UCSD-AML1 (cell line): Measurements from ENCODE around the gene PTPN21.

Experiments
- DNase-seq: peaks from one replicate; lab custom pipeline; 2025; ENCODE audit not compliant: unreplicated experiment; lab: John Stamatoyannopoulos, UW

PTPN21 gene

GRCh38 chr14:88554457-88555286 lies at the start of gene PTPN21:
PTPN21 (minus strand) TSS chr14:88555007; CDS start chr14:88550417, 4,590 bp downstream.
- no peak for DNase-seq

GRCh38 chr14:88604212-88604611 lies 49.4 kb upstream of the PTPN21 start:
- DNase-seq: no peak

- no peak for DNase-seq
Observed at GRCh38 chr14:88599761-88600439, 45.1 kb upstream of the PTPN21 start.

- DNase-seq: no peak
Observed at GRCh38 chr14:88599326-88599725, 44.5 kb upstream of the PTPN21 start.

- no peak for DNase-seq
Observed at GRCh38 chr14:88598097-88598675, 43.4 kb upstream of the PTPN21 start.

- no peak for DNase-seq
Observed at GRCh38 chr14:88597601-88598000, 42.8 kb upstream of the PTPN21 start.

GRCh38 chr14:88597038-88597437 lies 42.2 kb upstream of the PTPN21 start:
- no peak for DNase-seq

- no peak for DNase-seq
Observed at GRCh38 chr14:88592031-88592430, 37.2 kb upstream of the PTPN21 start.

GRCh38 chr14:88590173-88590572 lies 35.4 kb upstream of the PTPN21 start:
- no peak for DNase-seq

- no peak for DNase-seq
Observed at GRCh38 chr14:88588081-88588480, 33.3 kb upstream of the PTPN21 start.

- no peak for DNase-seq
Observed at GRCh38 chr14:88584451-88584850, 29.6 kb upstream of the PTPN21 start.

- DNase-seq: no peak
Observed at GRCh38 chr14:88576222-88576621, 21.4 kb upstream of the PTPN21 start.

- DNase-seq: no peak
Observed at GRCh38 chr14:88572117-88572516, 17.3 kb upstream of the PTPN21 start.

GRCh38 chr14:88568196-88568595 lies 13.4 kb upstream of the PTPN21 start:
- no peak for DNase-seq

- no peak for DNase-seq
Observed at GRCh38 chr14:88565427-88565826, 10.6 kb upstream of the PTPN21 start.

- DNase-seq: no peak
Observed at GRCh38 chr14:88563845-88564244, 9.0 kb upstream of the PTPN21 start.

- DNase-seq: peak; percentile 92
Observed at GRCh38 chr14:88562831-88563686, 8.3 kb upstream of the PTPN21 start, which contains the start of gene ZC3H14. ZC3H14 (plus strand) TSS chr14:88563037; CDS start chr14:88563134, 97 bp downstream.

- DNase-seq: no peak
Observed at GRCh38 chr14:88562532-88562830, 7.7 kb upstream of the PTPN21 start.

- DNase-seq: no peak
Observed at GRCh38 chr14:88559852-88560251, 5.0 kb upstream of the PTPN21 start.

- DNase-seq: no peak
Observed at GRCh38 chr14:88556581-88556980, 1.8 kb upstream of the PTPN21 start.

- DNase-seq: no peak
Observed at GRCh38 chr14:88553886-88554456, 836 bp downstream of the PTPN21 start.
